GM10847 (cell line): Measurements from ENCODE around the gene DDX27.

Source experiments
- POLR2A ChIP-seq: IDR thresholded peaks from 2 replicates; pipeline ENCODE4 v1.6.1; 2011; ENCODE audit not compliant: insufficient read length; ENCODE audit errors: extremely low read depth

The DDX27 gene

DNA sequence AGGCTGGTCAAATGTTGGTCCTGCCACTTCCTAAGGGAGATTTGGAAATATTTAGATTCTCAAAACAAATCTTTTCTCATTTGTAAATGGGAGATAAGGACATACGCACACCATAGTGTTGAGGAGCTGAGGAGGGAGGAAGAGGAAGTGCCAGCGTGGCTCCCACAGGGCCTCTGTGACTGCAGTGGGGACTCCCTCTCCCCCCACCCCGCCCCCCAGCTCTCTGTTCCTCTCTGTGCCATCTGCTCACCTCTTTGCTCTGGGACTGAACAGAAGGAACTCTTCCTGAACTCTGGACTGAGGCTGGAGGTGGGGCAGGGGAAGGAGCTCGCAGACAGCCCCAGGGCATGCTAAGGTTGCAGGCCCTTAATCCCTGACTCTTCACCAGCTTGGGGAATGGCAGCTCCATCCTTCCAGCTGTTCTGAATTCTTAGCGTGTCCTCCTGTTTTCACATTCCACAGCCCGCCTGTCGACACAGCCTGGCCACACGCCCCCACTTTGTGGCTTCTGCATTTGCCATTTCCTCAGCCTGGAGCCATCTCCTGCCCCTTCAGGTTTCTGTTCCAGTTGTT, 11.4 kb downstream of the DDX27 start:
- TF ChIP-seq POLR2A: no peak

DNA sequence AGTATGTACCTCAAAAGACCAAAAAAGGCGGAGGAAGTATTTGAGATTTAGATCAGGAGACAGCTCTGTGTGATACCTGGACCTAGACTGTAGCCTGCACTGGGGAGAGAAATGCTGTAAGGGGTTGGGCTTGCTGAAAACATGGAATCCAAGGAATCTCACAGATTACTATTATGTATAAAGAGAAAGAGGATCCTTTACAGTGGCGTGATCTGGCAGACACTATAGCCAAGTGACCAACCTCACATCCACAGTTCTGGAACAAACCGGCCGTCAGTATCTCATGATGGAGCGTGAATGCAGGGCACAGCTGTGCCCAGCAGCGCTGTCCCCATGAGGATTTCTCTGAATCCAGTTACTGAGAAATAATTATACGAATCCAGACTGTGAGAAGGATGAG, 12.3 kb downstream of the DDX27 start:
- no peak for TF ChIP-seq POLR2A

DNA sequence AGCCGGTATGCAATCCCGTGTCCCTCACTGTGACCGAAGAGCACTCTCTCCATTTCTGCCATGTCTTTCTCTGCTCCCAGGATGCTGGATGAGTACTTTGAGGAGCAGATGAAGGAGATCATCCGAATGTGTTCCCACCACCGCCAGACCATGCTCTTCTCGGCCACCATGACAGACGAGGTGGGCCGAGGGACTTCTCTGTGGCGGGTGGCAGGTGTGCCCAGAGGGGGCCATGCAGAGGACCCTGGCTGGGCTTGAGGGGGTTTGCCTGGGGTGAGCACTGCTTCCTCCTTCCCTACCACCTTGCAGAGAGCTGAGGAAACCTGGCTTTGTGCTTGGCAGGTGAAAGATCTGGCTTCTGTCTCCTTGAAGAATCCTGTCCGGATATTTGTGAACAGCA, 14.0 kb downstream of the DDX27 start:
- no peak for TF ChIP-seq POLR2A

DNA sequence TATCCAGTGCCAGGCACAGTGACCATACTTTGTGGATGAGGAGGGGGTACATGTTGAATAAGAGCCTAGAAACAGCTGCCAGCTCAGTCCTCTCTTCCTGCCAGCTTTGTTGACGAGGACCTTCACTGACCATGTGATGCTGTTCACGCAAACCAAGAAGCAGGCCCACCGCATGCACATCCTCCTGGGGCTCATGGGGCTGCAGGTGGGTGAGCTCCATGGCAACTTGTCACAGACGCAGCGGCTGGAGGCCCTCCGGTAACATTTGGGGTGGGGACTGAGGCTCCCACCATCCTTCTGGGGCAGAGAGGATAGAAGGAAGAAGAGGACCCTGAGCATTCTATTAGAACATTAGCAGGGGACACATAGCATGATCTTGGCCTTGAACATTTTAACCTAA, 15.6 kb downstream of the DDX27 start:
- no peak for TF ChIP-seq POLR2A

DNA sequence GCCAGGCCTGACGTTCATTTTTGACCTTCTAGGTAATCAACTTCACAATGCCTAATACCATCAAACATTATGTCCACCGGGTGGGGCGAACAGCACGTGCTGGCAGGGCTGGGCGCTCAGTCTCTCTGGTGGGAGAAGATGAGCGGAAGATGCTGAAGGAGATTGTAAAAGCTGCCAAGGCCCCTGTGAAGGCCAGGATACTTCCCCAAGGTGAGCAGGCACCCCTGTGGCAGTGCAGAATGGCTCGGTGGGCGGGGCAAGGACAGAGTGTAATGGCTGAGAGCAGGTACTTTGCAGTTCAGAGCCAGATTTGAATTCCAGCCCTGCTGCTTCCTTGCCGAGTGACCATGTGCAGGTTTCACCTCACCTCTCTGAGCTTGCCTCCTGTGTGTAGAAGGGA, 17.1 kb downstream of the DDX27 start:
- no peak for TF ChIP-seq POLR2A

DNA sequence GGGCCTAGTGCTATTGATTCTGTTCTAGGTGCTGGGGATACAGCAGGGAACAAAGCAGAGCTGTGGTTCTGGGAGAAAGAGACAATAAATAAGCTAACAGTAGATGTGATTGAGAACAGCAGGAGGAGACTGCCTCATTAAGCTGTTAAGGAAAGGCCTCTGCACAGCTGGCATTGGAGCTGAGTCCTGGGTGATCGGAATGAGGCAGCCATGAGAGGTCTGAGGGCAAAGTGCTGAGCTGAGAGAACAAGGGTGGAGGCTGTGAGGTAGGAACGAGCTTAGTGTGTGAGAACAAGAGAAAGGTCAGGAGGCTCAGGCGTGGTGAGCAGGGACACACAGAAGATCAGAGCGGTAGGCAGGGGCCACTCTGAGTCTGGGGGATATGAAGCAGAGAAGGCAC, 18.3 kb downstream of the DDX27 start:
- TF ChIP-seq POLR2A: no peak

DNA sequence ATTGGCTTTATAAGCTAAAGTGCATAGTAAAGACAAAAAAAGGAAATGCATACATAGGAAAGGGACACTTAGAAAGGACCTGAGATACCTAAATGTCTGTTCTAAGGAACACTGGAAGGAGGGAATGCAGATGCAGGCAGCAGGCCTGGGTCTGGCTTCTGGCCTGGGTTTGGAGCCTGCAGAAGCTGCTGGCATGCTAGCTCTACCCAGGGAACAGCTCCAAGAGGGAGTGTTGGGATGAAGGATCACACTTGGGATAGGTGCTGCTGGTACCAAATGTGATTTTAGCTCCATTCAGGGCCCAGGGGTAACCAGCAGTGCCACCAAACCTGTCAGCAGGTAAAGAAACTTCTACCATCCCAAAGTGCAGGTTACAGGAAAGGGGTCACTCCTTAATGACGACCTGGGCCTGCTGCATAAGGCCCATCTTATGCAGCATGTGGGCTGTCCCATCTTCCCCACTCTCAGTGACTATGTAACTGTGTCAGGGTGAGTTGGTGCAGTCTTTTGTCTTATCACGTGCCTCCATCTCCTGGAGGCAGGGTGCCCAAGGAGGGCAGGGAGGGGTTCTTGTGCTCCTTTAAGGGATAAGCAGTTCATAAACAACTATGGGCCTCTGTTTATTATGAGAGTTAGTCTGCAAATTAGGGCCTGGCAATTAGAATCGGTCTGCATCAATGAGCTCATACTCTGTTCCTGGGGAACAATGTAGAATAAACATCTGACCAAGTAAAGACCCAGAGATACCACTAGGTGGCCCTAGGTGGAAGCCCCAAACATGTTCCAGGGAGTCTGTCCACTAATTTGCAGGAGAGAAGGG, 26.9 kb downstream of the DDX27 start:
- no peak for TF ChIP-seq POLR2A

DNA sequence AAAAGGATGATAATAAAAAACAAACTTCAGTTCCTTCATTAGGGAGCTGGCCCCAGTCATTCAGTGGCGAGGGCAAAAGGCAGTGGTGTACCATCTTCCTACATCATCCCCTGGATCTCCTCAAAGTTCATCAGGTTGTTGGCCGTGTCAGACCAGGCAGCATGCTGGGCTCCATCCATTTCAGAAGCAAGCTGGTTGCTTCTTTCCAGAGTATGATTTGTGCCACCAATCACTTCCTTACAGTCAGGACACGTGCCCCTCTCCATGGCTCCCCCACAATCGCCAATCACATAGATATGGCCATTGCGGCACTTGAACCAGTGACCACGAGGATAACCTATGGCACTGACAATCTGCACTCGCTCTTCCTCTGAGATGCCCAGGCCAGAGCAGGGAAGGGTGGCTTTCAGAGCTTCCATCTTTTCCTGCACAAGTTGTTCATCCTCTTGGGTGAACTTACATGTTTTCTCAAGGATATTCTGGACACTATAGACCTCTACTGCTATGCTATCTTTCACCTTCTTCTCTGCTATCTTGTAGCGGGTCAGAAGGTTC, 28.0 kb downstream of the DDX27 start:
- TF ChIP-seq POLR2A: no peak

DNA sequence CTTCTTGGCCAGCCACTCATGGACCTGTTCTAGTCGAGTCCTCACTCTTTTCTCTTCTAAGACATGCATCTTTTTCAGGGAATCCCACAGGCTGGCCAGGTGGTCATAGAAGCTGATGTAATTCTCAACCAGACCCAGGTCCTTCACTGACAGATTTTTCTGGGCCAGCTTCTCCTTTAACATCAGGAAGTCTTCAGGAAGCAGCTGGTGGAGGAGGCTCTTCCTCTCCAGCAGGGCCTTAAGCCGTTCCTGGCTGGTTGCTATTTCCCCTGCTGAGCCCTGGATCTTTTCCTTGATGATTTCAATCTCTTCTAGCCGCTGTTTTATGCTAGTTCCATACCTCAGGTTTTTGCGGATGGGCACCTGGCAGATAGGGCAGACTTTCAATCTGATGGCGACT, 28.6 kb downstream of the DDX27 start:
- no peak for TF ChIP-seq POLR2A

DNA sequence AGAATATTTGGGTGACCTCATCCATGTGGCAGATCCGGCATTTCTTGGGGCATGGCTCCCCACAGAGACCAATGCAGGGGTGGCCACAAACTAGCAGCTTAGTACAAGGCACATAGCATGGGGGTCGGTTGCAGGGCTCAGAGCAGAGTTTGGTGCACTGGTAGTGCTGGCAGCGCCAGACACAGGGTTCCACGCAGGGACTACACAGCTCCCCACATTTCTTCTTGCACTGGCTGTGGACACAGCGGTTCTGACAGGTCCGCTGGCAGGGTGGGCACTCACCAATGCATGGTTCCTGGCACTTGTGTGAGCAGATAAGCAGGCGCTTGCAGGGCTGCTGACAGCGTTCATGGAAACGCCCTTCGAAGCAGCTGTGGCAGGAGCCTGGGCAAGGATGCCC, 29.1 kb downstream of the DDX27 start:
- TF ChIP-seq POLR2A: peak; percentile 3

DNA sequence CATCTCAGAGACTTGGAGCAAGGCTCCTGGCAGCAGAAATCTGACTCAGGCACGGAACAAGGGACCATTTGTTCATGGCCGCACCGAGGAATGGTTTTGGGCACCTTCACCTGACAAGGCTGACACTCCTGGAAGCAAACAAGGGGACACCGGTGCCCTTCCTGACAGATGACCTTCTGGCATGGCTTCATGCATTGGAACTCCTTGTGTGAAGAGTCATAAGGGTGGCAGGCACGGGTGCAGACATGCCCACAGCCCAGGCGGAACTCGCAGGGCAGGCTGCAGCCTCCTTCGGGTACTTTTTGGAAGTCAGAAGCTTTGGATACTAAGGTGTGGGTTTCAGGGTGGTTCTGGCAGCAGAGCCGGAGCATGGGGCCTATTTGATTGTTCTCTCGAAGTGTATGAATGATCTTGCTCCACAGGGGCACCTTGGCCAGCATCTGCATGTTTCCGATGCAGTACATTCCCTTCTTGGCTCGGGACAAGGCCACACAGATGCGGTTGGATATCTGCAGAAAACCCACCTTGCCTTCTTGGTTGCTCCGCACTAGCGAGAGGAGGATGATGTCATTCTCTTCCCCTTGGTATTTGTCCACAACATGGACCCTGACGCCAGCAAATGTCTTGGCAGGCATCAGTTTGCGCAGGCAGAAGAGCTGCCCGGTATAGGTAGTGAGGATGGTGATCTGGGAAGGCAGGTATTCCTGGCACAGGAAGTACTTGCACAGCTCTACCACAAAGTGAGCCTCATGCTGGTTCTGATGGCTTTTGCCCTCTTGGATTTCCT, 29.9 kb downstream of the DDX27 start:
- no peak for TF ChIP-seq POLR2A

DNA sequence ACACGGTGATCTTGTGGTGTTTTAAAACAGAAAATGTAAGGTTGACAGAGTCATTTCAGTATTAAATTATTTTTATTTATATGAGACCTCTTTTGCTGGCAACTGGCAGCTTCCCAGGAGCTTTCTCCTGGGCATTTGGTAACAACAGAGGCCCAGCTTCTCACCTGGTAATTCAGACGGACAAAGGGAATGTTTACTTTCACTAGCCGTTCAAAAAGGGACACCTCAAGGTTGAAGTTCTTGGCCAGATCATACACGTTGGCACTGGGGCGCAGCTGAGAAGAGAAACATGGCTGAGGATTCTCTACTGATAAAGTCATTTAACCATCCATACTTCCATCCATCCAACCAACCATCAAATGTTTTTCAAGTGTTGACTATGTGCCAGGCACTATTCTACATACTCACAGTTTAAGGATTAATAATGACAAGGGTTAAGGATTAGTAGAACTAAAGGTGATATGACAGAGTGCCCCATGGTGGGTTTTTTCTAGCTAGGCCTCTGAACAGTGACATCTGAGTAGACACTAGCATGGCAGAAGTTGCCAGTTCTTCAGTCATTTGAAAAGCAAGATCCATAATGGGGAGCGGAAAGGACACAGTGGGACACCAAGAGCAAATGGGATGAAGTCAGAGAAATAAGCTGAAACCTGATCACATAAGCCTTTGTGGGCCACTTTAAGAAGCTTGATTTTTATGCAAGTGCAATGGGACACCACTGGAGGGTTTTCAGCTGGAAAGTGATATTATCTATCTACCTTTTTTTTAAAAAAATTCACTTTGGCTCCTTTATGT, 33.5 kb downstream of the DDX27 start:
- TF ChIP-seq POLR2A: no peak

DNA sequence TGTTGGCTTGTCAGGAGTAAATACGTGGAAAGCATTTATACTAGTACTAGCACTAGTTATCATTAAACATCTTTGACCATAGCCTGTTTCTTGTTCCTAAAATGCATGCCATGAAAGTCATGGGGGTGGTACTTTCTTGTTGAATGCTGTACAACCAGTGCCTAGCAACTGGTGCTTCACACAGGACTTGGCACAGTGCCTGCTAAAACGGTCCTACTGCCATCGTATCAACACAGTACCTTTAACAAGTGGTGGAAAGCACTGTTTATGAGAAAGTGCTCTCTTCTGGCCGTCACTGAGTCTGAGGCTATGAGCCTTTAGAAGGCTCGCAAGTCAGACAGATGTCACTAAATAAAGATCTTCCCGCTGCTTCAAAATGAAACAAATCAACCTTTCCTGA, 37.0 kb downstream of the DDX27 start:
- no peak for TF ChIP-seq POLR2A

DNA sequence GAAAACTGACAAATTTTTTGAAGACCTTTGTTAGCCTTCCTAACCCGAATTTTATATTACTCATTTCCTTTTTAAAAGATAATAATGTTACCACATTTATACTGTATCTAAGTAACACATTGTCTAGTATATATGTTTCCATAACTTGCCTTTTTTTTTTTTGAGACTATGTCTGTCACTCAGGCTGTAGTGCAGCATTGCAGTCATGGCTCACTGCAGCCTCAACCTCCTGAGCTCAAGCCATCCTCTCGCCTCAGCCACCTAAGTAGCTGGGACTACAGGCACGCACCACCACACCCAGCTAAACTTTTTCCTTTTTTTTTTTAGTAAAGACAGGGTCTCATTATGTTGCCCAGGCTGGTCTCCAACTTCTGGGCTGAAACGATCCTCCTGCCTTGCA, 40.1 kb downstream of the DDX27 start:
- no peak for TF ChIP-seq POLR2A

DNA sequence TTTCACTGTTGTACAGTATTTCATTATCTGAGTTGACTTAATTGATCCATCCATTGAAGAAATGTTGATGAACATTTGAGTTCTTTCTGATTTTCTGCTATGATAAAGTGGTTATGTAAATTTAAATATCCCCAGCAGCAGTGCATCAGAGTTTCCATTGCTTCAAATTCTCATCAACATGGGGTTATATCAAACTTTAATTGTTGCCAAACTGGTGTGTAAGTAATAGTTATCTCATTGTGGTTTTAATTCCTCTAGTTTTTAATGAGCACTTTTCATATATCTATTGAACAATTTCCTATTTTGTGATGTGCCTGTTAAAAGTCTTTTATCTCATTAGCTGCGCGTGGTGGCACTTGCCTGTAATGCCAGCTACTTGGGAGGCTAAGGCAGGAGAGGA, 40.6 kb downstream of the DDX27 start:
- no peak for TF ChIP-seq POLR2A

DNA sequence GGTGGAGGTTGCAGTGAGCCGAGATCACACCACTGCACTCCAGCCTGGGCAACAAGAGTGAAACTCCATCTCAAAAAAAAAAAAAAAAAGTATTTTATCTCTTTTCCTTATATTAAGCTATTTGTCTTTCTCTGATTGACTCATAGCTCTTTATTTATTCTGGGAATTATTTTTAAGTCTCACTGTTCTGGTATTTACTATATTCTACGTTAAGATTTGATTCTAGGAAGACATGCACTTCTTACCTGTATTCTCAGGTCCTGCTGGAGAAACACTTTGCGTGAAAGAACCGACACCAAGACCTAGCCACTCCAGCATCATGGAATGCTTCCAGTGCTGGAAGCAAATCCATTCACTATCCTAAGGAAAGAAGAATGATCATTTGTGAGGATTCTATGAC, 41.0 kb downstream of the DDX27 start:
- no peak for TF ChIP-seq POLR2A

DNA sequence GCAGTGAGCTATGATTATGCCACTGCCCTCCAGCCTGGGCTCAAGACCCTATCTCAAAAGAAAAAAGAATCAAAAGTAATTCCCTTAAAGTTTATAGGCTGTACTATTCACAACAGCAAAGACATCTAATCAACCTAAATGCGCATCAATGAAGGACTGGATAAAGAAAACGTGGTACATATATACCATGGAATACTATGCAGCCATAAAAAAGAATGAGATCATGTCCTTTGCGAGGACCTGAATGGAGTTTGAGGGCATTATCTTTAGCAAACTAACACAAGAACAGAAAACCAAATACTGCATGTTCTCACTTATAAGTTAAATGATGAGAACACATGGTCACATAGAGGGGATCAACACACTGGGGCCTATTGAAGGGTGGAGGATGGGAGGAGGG, 42.0 kb downstream of the DDX27 start:
- no peak for TF ChIP-seq POLR2A
